OCI-M2 (cell line): ENCODE measurements around the gene SND1.
"Not testable (repeated sequence)": the region's sequence is repeated elsewhere in the genome, so short reads cannot be mapped to it uniquely, and the experiment has no call there.

Experiments used
- DNase-seq: peaks from one replicate; lab custom pipeline; 2025; ENCODE audit not compliant: unreplicated experiment; lab: John Stamatoyannopoulos, UW

The SND1 gene

DNA sequence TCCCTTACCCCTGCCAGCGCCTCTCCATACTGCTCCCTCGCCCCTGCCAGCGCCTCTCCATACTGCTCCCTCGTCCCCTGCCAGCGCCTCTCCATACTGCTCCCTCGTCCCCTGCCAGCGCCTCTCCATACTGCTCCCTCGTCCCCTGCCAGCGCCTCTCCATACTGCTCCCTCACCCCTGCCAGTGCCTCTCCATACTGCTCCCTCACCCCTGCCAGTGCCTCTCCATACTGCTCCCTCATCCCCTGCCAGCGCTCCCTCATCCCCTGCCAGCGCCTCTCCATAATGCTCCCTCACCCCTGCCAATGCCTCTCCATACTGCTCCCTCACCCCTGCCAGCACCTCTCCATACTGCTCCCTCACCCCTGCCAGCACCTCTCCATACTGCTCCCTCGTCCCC lies 455.5 kb downstream of the SND1 start:
- not testable (repeated sequence) for DNase-seq

DNA sequence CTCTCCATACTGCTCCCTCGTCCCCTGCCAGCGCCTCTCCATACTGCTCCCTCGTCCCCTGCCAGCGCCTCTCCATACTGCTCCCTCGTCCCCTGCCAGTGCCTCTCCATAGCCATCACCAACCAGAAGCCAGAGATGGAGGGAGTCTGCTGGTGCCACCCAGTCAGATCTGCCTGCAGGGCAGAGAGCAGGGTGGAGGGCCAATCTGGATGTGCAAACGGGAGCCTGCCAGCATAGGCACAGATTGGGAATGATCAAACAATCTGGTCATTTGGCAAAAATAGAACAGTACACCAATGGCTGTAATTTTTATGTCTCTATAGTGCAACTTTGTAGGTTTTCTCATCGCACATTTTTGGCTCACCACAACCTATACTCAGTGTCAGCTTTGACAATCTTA lies 456.1 kb downstream of the SND1 start:
- DNase-seq, result no peak

DNA sequence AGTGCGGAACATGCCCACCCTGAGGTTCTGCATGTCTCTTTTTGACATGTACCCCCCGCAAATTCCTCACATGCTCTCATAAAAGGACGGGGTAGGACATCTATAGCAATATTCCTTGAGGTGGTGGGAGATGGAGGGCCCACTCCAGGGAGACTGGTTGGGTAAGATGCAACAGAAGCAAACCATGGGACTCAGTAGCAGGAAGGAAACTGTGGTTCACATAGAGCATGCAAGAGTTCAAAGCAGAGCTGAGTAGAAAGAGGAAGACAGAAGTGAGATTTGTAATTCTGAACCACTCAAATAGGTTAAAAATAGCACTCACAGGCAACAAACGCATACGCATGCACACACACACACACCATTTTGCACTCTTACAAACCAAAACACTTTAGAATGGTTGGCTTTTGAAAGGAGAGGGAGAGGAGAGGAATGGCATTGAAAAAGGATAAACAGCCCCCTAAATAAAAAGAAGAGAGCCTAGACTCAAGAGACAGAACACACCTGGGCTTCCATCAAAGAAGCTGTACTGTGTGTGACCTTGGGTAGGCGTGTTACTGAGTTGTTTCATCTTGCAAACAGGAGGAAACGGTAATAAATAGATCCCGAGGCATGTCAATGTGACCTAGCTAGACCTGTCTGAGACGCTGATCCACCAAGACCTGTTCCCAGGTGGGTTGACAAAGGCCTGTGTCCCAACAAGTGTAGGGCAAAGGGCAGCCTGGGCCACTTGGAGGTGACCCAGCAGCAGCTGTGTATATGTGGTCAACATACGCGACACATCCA lies 456.8 kb downstream of the SND1 start:
- no peak for DNase-seq

DNA sequence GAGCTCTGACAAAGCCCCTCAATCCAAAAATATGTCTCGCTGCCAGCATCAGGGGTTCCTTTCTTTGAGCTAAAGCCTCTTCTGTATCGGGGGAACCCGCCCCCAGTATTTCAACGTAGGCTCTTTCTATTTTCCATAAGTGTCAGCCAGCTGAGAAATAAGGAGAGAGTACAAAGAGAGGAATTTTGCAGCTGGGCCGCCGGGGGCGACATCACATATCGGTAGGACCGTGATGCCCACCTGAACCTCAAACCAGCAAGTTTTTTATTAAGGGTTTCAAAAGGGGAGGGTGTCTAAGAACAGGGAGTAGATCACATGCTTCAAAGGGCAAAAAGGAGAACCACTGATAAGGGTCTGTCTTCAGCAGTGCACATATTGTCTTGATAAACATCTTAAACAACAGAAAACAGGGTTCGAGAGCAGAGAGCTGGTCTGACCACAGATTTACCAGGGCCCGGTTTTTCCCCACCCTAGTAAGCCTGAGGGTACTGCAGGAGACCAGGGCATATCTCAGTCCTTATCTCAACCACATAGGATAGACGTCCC lies 457.5 kb downstream of the SND1 start:
- not testable (repeated sequence) for DNase-seq

DNA sequence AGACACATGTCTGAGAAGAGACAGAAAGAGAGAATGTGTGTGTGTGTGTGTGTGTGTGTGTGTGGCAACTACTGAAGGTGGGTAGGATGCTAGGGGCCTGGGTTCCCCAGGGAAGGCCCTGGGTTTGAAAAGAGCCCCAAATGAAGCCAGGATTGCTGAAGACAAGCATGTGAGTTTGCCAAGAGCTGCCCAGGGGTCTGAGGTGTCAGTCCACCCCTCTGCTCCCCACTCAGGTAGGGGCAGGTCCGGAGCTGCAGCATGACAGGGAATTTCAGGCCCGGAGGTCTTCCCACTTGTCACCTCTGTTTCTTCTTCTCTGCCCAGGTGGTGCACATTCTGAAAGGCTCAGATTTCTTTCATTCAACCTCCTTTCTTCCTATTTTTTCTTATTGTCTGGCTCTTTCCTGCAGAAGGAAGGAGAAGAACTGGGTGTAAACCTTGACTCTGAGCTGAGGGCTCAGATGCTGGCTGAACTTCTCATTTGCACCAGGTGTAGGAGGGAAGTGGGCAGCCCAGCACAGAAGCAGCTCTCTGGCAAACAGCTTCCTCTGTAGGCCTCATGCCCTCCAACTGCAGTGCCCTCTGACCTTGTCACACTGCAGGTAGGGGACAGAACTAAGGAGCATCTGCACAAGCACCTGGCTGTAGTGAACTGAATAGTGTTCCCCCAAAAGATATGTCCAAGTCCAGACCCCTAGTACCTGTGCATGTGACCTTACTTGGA lies 458.8 kb downstream of the SND1 start:
- DNase-seq, result no peak

DNA sequence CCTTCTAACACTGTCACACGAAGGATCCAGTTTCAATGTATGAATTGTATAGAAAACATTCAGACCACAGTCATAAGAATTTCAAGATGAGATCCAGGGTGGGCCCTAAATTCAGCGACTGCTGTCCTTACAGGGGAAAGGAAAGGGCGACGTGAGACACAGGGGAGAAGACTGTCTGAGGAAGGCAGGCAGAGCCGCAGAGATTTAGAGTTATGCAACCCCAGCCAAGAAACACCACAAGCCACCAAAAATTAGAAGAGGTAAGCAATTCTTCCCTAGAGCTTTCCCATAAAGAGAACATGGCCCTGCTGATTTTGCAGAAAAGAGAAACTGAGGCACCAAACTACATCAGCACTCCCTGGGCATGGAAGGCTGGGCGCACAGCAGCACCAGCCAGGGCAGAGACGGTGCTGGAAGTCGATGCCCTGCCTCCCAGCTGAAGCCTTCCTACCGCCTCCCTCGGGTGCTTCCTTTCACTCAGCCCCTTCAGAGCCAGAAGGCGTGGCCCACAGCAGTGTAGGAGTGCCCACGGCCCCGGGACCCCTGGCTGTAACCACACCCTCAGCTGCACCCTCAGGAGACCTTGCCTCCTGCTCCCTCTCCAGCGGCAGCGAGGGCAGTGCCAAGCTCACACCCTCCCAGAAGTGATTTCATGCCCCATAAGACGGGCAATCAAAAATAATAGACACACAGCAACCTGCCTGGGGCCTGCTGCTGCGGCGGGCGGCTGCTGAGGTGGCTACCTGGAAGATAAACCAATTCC lies 460.2 kb downstream of the SND1 start:
- DNase-seq, result no peak

DNA sequence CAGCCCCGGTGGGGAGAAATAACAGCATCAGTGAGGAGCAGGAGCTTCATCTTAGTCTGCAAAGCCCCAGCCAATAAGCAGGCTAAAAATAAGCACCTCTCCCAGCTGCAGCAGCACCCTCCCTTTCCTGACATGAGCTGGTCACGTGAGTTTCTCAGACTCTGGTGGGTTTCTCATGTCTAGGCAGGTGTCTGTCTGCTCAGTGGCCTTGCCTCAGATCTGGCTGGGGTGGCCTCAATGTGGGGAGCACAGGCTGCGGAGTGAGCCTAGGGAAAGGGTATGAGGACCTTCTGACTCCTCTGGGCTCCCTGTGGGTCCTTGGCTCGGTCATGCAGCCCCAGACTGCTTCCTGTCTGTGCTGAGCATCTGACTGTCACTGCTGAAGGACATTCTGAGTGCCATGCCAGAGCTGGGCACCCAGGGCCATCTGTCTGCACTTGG lies 460.8 kb downstream of the SND1 start:
- DNase-seq, result no peak

DNA sequence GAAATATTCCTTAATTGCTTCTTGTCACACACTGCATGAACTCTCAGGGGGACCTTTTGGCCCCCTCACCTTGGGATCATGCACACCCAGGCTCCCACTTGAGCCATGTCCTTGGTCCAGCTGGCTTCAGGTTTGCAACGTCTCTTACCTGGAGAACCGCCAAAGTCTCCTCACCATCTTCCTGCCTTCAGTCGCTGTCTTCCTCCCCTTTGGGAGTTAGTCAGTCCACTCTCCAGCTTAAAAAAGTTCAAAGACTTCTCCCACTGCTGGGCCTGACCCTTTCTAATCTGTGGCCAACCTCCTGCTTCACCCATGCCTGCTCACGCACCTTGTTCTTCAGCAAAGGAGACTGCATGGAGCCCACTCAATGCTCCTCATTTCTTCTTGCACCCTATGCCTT lies 461.8 kb downstream of the SND1 start:
- DNase-seq, result no peak

DNA sequence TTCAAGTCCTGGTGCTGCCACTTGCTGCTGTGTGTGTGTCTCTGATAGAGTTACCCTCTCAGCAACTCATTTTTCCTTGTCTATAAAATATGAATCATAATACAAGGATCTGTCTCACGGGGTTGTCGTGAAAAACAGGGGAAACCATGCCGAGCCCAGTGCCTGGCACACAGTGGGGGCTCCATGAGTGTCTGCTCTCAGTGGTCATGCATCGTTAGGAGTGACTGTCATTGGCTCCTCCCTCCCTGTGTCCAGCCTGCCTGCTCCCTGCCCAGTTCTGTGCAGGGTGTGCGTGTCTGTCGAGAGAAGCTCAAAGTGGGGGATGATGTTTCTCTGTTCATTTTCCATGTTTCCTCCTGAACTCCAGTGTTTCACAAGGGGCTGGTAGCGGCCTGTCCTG lies 462.8 kb downstream of the SND1 start:
- DNase-seq, result no peak

DNA sequence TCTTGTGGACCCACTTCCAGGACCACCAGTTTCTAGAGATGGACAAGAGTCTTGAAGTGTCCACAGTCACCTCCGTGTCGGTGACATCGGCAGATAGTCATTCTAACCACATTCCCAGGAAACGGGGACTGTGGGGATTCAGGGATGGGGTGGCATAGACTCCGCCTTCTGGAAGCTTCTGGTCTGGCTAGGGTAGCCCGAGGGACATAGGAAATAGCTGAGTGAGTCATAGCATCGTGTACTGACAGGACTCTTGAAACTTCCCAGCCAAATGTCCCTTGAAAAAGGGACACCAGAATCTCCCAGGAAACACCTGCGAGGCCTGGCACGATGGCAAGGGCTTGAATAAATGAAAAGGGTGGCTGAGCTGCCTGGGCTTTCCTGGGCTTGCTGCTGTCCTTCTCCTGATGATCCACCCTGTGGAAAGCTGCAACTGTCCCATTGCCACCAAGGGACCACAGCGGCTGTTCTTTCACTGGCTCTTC lies 463.4 kb downstream of the SND1 start:
- no peak for DNase-seq

DNA sequence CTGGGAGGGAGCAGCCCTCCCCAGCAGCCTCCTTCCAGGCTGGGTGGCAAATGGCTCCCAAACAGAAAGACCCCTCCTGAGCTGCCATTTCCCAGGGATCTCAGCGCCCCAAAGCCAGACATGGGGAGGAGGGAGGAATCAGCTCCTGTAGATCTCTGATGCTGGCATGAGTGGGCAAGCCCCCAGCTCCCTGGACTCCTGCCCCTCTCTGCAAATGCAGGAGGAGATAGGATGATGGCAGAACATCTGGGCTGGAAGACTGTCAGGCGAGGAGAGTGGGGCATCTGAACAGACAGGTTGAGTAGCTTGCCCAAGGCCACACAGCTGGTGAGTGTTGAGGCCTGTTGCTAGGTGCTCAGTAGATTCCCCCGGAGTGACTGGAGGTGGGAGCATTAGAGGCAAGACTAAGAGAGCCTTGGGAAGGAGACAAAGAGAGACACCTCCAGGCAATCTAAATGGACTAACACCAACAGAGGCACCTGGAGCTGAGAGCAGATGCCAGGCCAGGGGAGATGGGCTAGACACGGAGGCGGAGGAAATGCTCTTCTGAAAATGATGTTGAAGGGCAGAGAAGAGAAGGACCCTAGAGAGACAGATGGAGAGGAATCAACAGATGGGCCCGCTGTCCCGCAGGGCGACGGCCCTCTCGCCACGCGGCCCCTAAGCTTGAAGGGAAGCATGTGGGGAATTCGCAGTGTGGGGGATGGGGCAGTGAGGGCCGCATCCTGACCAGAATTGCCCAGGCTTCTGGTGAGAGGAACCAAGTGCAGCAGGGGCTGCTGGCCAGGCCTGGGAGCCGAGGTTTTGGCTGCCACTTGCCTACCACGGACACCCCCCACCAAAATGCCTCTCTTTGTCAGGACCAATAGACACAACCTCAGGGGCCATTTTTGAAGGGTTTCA lies 464.1 kb downstream of the SND1 start:
- DNase-seq, result no peak

DNA sequence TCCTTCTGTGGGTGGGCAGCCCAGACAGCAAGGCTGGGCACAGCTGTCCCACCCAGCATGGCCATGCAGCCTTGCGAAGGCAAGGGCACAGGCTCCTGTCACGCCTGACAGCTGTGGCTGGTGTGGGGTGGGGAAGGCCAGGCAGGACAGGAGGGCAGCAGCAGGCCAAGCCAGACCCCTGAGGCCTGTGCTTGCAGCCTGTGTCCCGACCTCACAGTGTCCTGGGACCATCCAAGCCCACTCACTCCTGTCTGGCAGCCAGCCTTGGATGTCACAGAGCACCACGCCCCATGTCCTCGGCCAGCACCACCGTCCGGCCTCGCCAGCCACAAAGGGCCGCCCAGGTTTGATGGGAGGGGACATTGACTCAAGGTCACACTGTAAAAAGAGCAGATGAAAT lies 464.7 kb downstream of the SND1 start:
- DNase-seq, result no peak

DNA sequence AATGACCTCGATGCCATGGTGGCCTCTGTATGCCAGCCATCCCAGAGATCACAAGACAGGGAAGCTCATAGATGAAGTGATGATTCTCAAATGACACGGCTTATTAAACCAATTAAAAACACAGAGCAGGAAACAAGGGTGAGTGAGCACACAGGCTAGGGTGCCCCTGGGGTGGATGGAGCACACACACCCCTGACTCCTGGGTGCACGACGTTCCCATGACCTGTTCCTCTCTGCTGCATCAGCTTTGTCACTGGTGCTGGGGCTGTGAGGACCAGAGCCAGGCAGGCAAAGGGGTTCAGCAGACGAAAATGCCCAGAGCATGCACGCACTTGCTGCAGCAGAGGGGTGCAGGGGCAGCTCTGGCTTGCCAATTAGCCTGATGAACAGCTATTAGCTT lies 465.7 kb downstream of the SND1 start:
- DNase-seq, result no peak

DNA sequence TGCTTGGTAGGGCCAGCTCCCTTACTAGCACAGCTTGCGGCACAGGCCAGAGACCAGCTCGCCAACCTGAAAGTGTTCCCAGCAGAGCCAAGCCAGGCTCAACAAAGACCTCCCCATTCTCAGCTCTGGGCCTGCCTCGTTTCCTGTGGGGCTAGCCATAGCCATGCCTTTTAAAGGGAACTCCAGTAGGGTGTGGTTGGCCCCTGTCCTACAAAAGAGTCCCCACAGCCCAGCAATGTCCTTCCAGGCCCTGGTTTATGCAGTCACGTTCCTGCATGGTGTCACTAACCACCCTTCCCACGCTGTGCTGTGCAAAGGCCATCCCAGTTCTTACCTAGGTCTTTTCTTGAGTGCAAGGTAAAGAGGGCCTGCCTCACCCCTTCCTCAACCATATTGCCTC lies 467.0 kb downstream of the SND1 start:
- DNase-seq, result no peak

DNA sequence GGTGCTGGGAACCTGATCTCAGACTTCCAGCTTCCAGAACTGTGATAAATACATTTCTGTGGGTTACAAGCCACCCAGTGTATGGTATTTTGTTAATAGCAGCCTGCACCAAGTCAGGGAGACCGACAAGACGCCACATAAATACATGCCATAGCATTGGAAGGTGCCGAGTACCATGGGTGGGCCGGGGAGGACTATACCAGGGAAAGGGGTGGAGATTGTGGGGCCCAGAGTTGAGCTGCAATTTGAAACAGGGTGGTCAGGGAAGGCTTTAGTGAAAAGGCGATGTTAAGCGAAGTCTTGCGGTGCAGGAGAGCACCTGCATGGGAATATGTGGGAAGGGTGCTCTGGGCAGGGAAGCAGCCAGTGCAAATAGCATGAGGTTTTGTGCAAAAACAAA lies 468.1 kb downstream of the SND1 start:
- no peak for DNase-seq

DNA sequence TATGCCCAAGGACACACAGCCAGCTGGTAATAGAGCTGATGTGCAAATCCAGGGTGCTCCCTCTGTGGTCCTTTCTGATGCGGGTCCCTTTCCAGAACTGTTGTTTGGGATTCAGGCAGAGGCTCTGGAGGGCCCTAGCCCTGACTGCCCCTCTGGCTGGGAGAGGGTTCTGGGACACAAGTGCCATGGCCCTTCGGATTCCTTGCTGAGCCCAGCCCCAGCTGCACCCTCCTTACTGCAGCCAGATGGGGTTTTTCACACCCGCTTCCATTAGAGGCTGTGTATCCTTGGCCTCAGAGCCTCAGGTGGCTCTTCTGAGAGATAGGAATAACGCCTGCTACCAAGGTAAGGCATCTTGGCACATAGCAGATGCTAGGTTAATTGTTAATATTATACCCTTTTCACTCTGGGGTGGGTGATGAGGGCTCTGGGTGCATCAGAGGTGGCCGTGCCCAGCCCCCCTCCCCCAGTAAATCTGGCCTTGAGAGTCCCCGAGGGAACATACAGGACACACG lies 469.0 kb downstream of the SND1 start:
- DNase-seq, result no peak

DNA sequence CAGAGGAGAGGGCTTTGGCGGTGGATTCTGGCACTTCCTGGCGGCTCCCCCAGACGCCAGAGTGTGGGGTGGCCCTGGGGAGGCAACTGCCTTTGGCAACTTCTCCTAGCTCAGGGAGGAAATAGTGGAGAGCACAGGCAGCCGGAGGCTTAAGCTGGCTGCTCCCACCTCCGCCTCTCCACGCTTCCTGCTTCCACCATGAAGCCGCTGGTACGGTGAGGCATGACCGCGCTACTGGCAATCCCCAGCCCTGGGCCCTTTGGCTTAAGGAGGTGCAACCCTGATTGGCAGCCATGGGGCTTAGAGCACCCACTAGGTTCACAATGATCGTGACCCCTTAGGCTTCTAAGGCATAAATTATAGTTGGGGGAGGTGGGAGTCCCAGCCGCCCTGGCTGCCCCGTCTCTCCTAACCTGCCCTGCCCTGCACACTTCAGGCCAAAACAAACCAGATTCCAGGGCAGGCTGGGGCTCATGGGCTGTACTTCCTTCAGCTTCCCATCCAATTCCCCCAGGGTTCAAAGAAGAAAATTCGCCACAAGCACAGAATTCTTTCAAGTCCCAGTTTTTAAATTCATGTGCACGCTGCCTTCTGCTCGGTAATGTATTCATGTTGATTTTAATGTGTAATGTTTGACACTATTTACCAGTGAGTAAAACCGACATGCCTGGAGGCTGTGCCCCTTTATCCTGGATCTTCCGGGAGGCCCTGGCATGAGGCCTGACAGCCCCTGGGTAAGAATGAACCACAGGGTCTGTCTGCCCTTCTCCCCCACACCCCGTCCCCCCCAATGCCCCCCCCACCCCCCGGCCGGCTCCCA lies 469.9 kb downstream of the SND1 start:
- no peak for DNase-seq

DNA sequence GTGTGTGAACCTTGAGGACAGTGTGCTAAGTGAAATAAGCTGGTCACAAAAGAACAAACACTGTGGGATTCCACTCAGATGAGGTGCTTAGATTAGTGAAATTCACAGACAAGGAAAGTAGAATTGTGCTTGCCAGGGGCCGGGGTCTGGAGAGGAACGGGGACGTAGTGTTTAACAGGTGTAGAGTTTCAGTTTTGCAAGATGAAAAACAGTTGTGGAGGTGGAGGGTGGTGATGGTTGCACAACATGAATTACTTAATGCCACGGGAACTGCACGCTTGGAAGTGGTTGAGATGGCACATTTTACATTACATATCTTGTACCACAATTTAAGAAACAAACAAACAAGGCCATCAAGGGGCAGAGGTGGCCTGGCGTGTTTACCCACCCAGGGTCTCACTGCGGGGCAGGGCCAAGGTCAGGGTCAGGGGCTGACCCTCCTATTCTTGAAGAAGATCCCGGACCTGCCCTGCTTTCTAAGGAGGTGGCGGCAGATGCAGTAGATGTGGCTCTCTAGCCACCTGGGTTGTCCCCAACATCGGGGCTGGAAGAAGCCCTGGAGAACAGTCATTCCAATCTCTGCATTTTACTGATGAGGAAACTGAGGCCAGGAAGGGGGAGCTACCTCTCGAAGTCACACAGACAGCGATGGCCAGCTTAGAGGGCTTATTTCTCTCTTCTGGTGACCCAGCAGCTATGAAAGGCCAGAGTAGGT lies 470.7 kb downstream of the SND1 start:
- no peak for DNase-seq
